ENCODE measurements around the gene ARMH1.
A peak's percentile ranks its signal among the peaks of the same experiment; 100 is the strongest.

The ARMH1 gene

GRCh38 chr1:44674113-44675000 is at the start of gene ARMH1, which contains the start of gene TMEM53:
Gene ARMH1 (plus strand): TSS chr1:44674714. CDS start chr1:44689698, 14,984 bp downstream.
Gene TMEM53 (minus strand): TSS chr1:44674481. CDS start chr1:44674391, 90 bp downstream.
- DNase-seq, result peak; percentile 99

GRCh38 chr1:44625348-44625747 is 49.2 kb upstream of the ARMH1 start:
- DNase-seq, result no peak

GRCh38 chr1:44628962-44629756 is 45.4 kb upstream of the ARMH1 start:
- DNase-seq, result no peak

- no peak for DNase-seq
Measured at GRCh38 chr1:44630116-44630515, 44.4 kb upstream of the ARMH1 start.

- DNase-seq, result no peak
Measured at GRCh38 chr1:44631333-44631646, 43.2 kb upstream of the ARMH1 start.

GRCh38 chr1:44631647-44632539 is 42.6 kb upstream of the ARMH1 start:
- peak; percentile 75 for DNase-seq

- no peak for DNase-seq
Measured at GRCh38 chr1:44632598-44632997, 41.9 kb upstream of the ARMH1 start.

GRCh38 chr1:44634606-44635189 is 39.8 kb upstream of the ARMH1 start:
- DNase-seq, result no peak

GRCh38 chr1:44635439-44635838 is 39.1 kb upstream of the ARMH1 start:
- DNase-seq, result no peak

- DNase-seq, result no peak
Measured at GRCh38 chr1:44636083-44636687, 38.3 kb upstream of the ARMH1 start.

GRCh38 chr1:44636688-44637598 is 37.6 kb upstream of the ARMH1 start:
- DNase-seq, result no peak

GRCh38 chr1:44637702-44638411 is 36.7 kb upstream of the ARMH1 start:
- DNase-seq, result no peak

GRCh38 chr1:44640200-44640853 is 34.2 kb upstream of the ARMH1 start:
- DNase-seq, result no peak

GRCh38 chr1:44641126-44642102 is 33.1 kb upstream of the ARMH1 start:
- no peak for DNase-seq

GRCh38 chr1:44642255-44642654 is 32.3 kb upstream of the ARMH1 start:
- no peak for DNase-seq

- no peak for DNase-seq
Measured at GRCh38 chr1:44642925-44643324, 31.6 kb upstream of the ARMH1 start.

GRCh38 chr1:44643721-44644334 is 30.7 kb upstream of the ARMH1 start:
- peak; percentile 10 for DNase-seq

- no peak for DNase-seq
Measured at GRCh38 chr1:44644806-44645205, 29.7 kb upstream of the ARMH1 start.

All from NCI-H446 treated with DMSO at 0.1 percent for 48 hours (cell line).